Cerebellar nuclear complex (tissue), 1 donor: ENCODE data around the gene BSDC1.

Experiments
- DNase-seq, 2 experiments: peaks; one replicate each; lab custom pipeline; 2025; lab: John Stamatoyannopoulos, UW

Gene BSDC1

GRCh38 chr1:32336591-32336932, 57.7 kb downstream of the BSDC1 start:
- peak in 1 of 2 experiments; percentile 5 for DNase-seq

DNA sequence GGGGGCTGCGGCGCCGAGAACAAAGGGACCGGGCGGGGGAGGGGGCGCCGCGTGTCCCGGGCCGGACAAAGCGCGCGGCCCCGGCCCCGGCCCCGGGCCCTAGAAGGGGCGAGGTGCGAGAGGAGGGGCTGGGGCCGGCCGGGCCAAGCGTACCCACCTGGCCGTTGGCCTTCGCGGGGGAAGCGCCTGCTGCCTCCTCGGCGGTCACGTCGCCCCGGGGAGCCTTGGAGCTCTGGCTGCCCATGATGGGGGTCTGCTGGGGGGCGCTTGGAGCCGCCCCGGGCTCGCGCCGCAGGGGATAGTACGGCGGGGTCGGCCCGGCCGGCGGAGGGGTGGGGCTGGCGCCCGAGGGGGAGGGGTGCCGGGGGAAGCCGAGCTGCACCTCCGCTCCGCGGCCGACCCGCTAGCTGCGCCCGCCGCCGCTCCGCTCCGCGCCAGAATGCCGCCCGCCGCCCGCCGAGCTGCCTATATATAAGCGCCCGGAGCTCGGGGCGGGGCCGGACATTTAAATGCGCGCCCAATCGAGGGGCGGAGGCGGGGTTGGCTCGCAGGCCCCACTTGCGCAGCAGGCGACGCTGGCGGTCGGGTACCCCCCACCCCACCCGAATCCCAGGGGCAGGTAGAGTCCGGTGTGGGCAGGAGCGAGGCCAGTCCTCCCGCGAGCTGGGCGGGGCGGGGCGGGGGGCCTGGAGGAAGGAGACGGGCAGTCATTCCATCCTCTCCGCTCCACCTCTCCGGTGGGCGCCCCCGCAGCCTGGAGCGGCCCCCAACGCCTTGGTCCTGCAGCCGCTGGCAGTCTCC, 58.3 kb downstream of the BSDC1 start, which contains the start of gene MARCKSL1:
Gene MARCKSL1 (minus strand): TSS at position 444 of the 801 bp plus-strand sequence. CDS start 200 bp downstream, at position 244.
- peak; percentile 8 to 29 for DNase-seq

DNA sequence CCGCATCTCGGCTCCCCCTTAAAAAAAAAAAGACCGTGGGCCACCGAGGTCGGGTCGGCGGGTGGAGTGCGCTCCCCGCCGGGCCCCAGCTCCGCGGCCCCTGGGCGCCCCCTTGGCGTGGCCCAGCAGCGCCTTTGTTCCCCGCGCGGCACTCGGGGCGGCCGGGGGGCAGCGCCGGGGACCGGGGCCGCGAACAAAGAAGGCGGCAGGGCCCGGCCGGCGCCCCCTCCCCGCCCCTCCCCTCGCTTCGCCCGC, 58.8 kb downstream of the BSDC1 start:
- no peak for DNase-seq

DNA sequence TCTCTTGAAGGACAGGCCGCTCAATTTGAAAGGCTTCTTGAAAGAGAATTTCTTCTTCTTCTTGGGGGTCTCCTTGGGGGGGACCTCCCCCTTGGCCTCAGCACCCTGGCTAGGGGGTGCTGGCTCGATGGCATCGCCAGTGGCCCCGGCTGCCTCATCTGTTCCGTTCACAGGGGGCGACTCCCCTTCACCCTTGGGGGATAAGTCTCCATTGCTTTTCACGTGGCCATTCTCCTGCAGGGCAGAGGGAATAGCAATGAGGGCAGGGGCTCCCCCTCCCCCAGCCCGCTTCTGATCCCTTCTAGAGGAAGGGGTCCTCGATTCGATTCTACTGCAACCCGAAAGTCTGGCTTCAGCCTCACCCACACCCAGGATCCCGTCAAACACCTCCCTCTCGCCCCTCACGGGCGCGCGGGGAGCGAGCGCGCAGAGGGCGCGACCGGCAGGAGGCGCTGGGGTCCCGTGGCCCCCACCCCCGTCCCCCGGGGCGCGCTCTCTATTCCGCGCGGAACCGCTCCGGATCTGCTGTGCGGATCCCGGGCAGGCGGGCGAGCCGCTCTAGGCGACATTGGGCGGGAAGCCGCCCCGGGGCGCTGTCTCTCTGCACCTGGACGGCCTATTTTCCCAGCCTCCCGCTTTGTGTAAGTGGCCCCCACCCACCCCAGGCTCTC, 59.2 kb downstream of the BSDC1 start:
- DNase-seq, result no peak

DNA sequence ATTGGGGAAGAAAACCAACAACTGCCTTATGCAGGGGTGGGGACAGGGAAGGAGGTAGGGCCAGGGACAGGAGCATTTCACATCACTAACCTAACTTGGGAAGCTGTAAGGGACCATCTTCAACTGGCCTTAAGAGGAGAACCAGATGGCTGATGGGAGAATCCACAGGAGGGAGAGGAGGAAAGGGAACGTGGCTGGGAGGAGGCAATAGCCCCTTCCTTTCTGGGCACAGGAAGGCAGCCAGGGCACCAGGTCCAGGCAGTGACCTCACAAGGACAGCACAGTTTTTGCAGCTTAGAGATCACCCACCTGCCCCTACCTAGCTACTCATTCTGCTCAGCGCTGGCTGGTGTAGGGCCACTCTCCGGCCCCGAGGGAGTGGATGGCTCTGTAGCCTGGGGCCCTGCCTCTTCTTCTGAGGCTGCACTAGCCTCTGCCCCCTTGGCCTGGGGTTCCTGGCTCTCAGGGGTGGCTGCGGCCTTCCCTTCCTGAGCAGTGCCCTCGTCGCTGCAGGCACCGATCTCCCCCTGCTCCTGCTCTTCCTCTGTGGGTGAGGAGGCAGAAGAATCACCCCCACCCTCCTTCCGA, 59.9 kb downstream of the BSDC1 start:
- no peak for DNase-seq

- no peak for DNase-seq
Observed at GRCh38 chr1:32333251-32333963, 60.8 kb downstream of the BSDC1 start.

GRCh38 chr1:32332290-32333079, 61.8 kb downstream of the BSDC1 start:
- no peak for DNase-seq

DNA sequence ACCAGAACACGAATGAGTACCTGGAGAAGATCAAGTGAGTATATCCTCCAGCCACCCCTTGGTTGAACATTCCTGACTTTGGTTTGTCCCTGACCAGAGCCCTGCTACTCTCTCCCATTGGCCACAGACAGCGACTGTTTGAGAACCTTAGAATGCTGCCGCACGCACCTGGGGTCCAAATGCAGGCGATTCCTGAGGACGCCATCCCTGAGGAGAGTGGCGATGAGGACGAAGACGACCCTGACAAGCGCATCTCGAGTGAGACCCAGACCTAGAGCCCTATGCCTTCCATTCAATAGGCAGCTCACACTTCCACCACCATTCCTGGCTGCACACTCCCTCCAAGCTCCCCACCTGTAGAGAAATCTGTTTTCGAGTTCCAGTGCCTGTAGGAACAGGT, 62.7 kb downstream of the BSDC1 start:
- DNase-seq, result no peak

- no peak for DNase-seq
Observed at GRCh38 chr1:32330558-32331151, 63.6 kb downstream of the BSDC1 start.

GRCh38 chr1:32329931-32330466, 64.2 kb downstream of the BSDC1 start:
- no peak for DNase-seq

DNA sequence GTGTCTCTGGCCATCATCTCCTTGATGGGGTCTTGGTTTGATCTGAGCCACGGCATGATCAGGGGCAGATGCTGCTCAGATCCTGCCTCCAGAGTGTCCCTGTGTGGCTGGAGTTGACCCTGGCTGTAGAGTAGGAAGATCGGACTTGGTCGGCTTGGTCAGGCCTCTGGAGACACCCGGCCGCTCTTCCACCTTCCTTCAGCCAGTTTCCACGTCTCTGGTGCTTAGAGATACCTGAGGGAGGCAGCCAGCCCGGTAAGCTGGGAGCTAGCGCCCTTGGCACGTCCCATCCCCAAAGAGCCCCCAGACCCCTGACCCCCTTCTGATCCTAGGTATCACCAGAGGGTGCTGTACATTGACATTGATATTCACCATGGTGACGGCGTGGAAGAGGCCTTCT, 67.0 kb downstream of the BSDC1 start:
- no peak for DNase-seq

- DNase-seq, result no peak
Observed at GRCh38 chr1:32321712-32322291, 72.4 kb downstream of the BSDC1 start.

GRCh38 chr1:32318127-32318869, 75.9 kb downstream of the BSDC1 start:
- no peak for DNase-seq

DNA sequence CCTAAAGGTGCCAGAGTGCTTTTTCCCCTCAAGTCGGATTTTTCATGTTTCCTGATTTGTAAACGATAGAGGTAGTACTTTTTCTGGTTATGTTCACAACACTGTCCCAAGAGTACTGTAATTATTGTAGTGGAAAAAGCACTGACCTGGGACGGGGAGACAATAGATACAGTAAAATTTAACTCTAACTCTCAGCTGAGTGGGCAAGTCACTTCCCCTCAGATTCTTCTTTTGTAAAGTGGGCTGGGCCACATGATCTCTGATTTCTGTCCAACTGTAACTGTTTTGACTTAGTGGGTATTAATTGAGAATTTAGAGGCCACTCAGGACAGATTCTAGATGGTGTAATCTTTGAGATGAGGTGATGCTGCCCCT, 77.4 kb downstream of the BSDC1 start:
- DNase-seq, result no peak
